ENCODE measurements around the gene PRKCD. TPM values are rescaled to one million over a fixed set of nuclear protein-coding genes. Genes with fewer than 3 reads are reported as not detected.

PRKCD gene
- total RNA-seq, 1 experiment from 2014 or later = 9.6 TPM

- Mint-ChIP-seq H3K4me1 (ENCODE audit: insufficient read depth, unreplicated experiment) (peaks cover 20% of the 10 kb centered on the region), H3K9me3 (ENCODE audit: unreplicated experiment) (no peaks in the 10 kb centered on the region), H3K36me3 (ENCODE audit: insufficient read depth, unreplicated experiment) (peaks cover 7% of the 10 kb centered on the region), H3K4me3 (ENCODE audit: unreplicated experiment) (peak overlapping the region; percentile 89), H3K27me3 (ENCODE audit: insufficient read depth, unreplicated experiment) (no peaks in the 10 kb centered on the region), H3K27ac (ENCODE audit: low read depth, unreplicated experiment) (peak overlapping the region; percentile 71)
- no peak for DNase-seq (ENCODE audit: unreplicated experiment)
- ChIA-PET POLR2A (interaction anchor here (0.7 to 1.0 kb wide), 3 partner anchors 12 to 756 kb away, joined by 3 to 4 read pairs (median 3); no protein-coding TSS in a partner anchor), CTCF (interaction anchor here (0.7 to 2.3 kb wide), 3 partner anchors 16 to 33 kb away, joined by 3 to 13 read pairs (median 3); no protein-coding TSS in a partner anchor)
- intact Hi-C loops (cut with micrococcal nuclease) = no loop called here
- no TSS peak for BruUV-seq (replicated peaks)
- TF ChIP-seq CTCF (IDR thresholded peaks at IDR 0.05; ENCODE audit: unreplicated experiment) = no peak
These were observed 1.8 kb downstream of the PRKCD start for GRCh38 chr3:53162672-53163443.

- Mint-ChIP-seq H3K4me3 (ENCODE audit: unreplicated experiment) (peak overlapping the region; percentile 89), H3K27ac (ENCODE audit: low read depth, unreplicated experiment) (peak overlapping the region; percentile 71), H3K9me3 (ENCODE audit: unreplicated experiment) (no peaks in the 10 kb centered on the region), H3K4me1 (ENCODE audit: insufficient read depth, unreplicated experiment) (peaks cover 20% of the 10 kb centered on the region), H3K27me3 (ENCODE audit: insufficient read depth, unreplicated experiment) (no peaks in the 10 kb centered on the region), H3K36me3 (ENCODE audit: insufficient read depth, unreplicated experiment) (peaks cover 7% of the 10 kb centered on the region)
- intact Hi-C loops (cut with micrococcal nuclease) = no loop called here
- CTCF ChIA-PET = interaction anchor here (0.5 to 2.3 kb wide), 6 partner anchors 14 to 292 kb away, joined by 3 to 13 read pairs (median 3); no protein-coding TSS in a partner anchor
- no peak for TF ChIP-seq CTCF (IDR thresholded peaks at IDR 0.05; ENCODE audit: unreplicated experiment)
- no peak for DNase-seq (ENCODE audit: unreplicated experiment)
- BruUV-seq (replicated peaks) = TSS peak; percentile 29
- POLR2A ChIA-PET = interaction anchor here (0.6 to 1.0 kb wide), 2 partner anchors 35 to 690 kb away, joined by 3 read pairs; no protein-coding TSS in a partner anchor
These were observed 2.7 kb downstream of the PRKCD start for GRCh38 chr3:53163444-53164387.

GRCh38 chr3:53164911-53165310 is 3.9 kb downstream of the PRKCD start:
- no peak for TF ChIP-seq CTCF (IDR thresholded peaks at IDR 0.05; ENCODE audit: unreplicated experiment)
- no TSS peak for BruUV-seq (replicated peaks)
- no peak overlapping the region for H3K27ac Mint-ChIP-seq (ENCODE audit: low read depth, unreplicated experiment)
- peaks cover 18% of the 10 kb centered on the region for H3K4me1 Mint-ChIP-seq (ENCODE audit: insufficient read depth, unreplicated experiment)
- ChIA-PET POLR2A (no interaction called here), CTCF (interaction anchor here (0.6 to 2.3 kb wide), 3 partner anchors 31 to 477 kb away, joined by 4 to 13 read pairs (median 5); no protein-coding TSS in a partner anchor)
- no peaks in the 10 kb centered on the region for H3K27me3 Mint-ChIP-seq (ENCODE audit: insufficient read depth, unreplicated experiment)
- no peak for DNase-seq (ENCODE audit: unreplicated experiment)
- intact Hi-C loops (cut with micrococcal nuclease) = no loop called here
- H3K4me3 Mint-ChIP-seq (ENCODE audit: unreplicated experiment) = no peak overlapping the region
- H3K36me3 Mint-ChIP-seq (ENCODE audit: insufficient read depth, unreplicated experiment) = peaks cover 7% of the 10 kb centered on the region
- H3K9me3 Mint-ChIP-seq (ENCODE audit: unreplicated experiment) = no peaks in the 10 kb centered on the region

- Mint-ChIP-seq H3K4me3 (ENCODE audit: unreplicated experiment) (no peak overlapping the region), H3K9me3 (ENCODE audit: unreplicated experiment) (no peaks in the 10 kb centered on the region), H3K27me3 (ENCODE audit: insufficient read depth, unreplicated experiment) (no peaks in the 10 kb centered on the region), H3K4me1 (ENCODE audit: insufficient read depth, unreplicated experiment) (peaks cover 18% of the 10 kb centered on the region), H3K27ac (ENCODE audit: low read depth, unreplicated experiment) (no peak overlapping the region), H3K36me3 (ENCODE audit: insufficient read depth, unreplicated experiment) (peaks cover 7% of the 10 kb centered on the region)
- CTCF ChIA-PET = interaction anchor here (0.6 to 1.3 kb wide), 4 partner anchors 29 to 629 kb away, joined by 3 to 5 read pairs (median 4); no protein-coding TSS in a partner anchor
- no TSS peak for BruUV-seq (replicated peaks)
- DNase-seq (ENCODE audit: unreplicated experiment) = no peak
- TF ChIP-seq CTCF (IDR thresholded peaks at IDR 0.05; ENCODE audit: unreplicated experiment) = no peak
- intact Hi-C loops (cut with micrococcal nuclease) = no loop called here
- POLR2A ChIA-PET = no interaction called here
These were observed 5.2 kb downstream of the PRKCD start for GRCh38 chr3:53166206-53166605.
